Cardiac muscle cell (in vitro differentiated cells and primary cell): ENCODE results near the gene TDRD5. TPM values are rescaled to one million over a fixed set of nuclear protein-coding genes. Genes with fewer than 3 reads are reported as not detected.
"Not testable (repeated sequence)": the region's sequence is repeated elsewhere in the genome, so short reads cannot be mapped to it uniquely, and the experiment has no call there.

Experiments
- DNase-seq, 2 donors: peaks; one replicate each; pipeline versions ENCODE4 v3.0.0 to v3.0.0-alpha.2; 2010 to 2017; ENCODE audit warnings: low read depth in 1 of 2, low spot score in 1 of 2
- H3K27ac ChIP-seq: fragments of 200-600 bp; sonication (generic); 2 replicates; pipeline ENCODE4 v1.5.1; 2016
- H3K27me3 ChIP-seq: fragments of 200-600 bp; sonication (generic); 2 replicates; pipeline ENCODE4 v1.6.0; 2016; ENCODE audit warnings: control low read depth
- H3K36me3 ChIP-seq: fragments of 200-600 bp; sonication (generic); 2 replicates; pipeline ENCODE4 v1.5.1; 2016; ENCODE audit warnings: control low read depth
- H3K4me1 ChIP-seq: fragments of 200-600 bp; sonication (generic); 2 replicates; pipeline ENCODE4 v1.8.1; 2017; ENCODE audit warnings: low read depth, mild to moderate bottlenecking, mixed run types
- H3K4me3 ChIP-seq: fragments of 200-600 bp; sonication (generic); 2 replicates; pipeline ENCODE4 v1.5.1; 2016; ENCODE audit warnings: mild to moderate bottlenecking
- H3K9me3 ChIP-seq: fragments of 200-600 bp; sonication (generic); 2 replicates; pipeline ENCODE4 v1.5.1; 2017; ENCODE audit warnings: low read depth, mild to moderate bottlenecking, control low read depth
- CTCF ChIP-seq: IDR thresholded peaks from 2 replicates; pipeline ENCODE4 v1.5.1; 2012; ENCODE audit warnings: low read depth, mild to moderate bottlenecking, low read length
- polyA plus RNA-seq: library from polyadenylated mRNA; unstranded; fragments of >200 nt; fragmentation: Nextera tagmentation; extraction: Ambion mirVana; gene quantifications from 2 replicates; pipeline ENCODE4 v1.2.1, GENCODE V29; 2016
- total RNA-seq: library from RNA; depleted of rRNA; stranded (reverse); fragments of >200 nt; gene quantifications from 2 replicates; pipeline ENCODE4 v1.2.3, GENCODE V29; 2016

TDRD5 gene
- total and polyA plus RNA-seq, 2 experiments from 2014 or later, result 0.21 TPM; not detected in 1

GRCh38 chr1:179663810-179664209 is 72.2 kb downstream of the TDRD5 start:
- H3K9me3 ChIP-seq, result no peaks in the 10 kb centered on the region
- no peaks in the 10 kb centered on the region for H3K36me3 ChIP-seq
- no peak overlapping the region for H3K27ac ChIP-seq
- H3K27me3 ChIP-seq, result no peaks in the 10 kb centered on the region
- no peak overlapping the region for H3K4me3 ChIP-seq
- TF ChIP-seq CTCF, result no peak
- peak in 1 of 2 donors; percentile 1 for DNase-seq
- H3K4me1 ChIP-seq, result no peaks in the 10 kb centered on the region

GRCh38 chr1:179677882-179678281 is 86.2 kb downstream of the TDRD5 start:
- H3K9me3 ChIP-seq, result no peaks in the 10 kb centered on the region
- H3K36me3 ChIP-seq, result no peaks in the 10 kb centered on the region
- no peak overlapping the region for H3K4me3 ChIP-seq
- no peaks in the 10 kb centered on the region for H3K4me1 ChIP-seq
- H3K27ac ChIP-seq, result no peak overlapping the region
- H3K27me3 ChIP-seq, result no peaks in the 10 kb centered on the region
- DNase-seq, result no peak
- TF ChIP-seq CTCF, result no peak

GRCh38 chr1:179694530-179694929 is 102.9 kb downstream of the TDRD5 start:
- H3K36me3 ChIP-seq, DNase-seq, H3K27me3 ChIP-seq, H3K27ac ChIP-seq, H3K4me3 ChIP-seq, H3K4me1 ChIP-seq, H3K9me3 ChIP-seq: not testable (repeated sequence)

- H3K27me3 ChIP-seq, result no peaks in the 10 kb centered on the region
- no peaks in the 10 kb centered on the region for H3K9me3 ChIP-seq
- no peak for DNase-seq
- H3K27ac ChIP-seq, result no peak overlapping the region
- no peaks in the 10 kb centered on the region for H3K36me3 ChIP-seq
- no peaks in the 10 kb centered on the region for H3K4me1 ChIP-seq
- TF ChIP-seq CTCF, result no peak
- H3K4me3 ChIP-seq, result no peak overlapping the region
Measured at GRCh38 chr1:179702946-179703539, 111.4 kb downstream of the TDRD5 start.

GRCh38 chr1:179706339-179706941 is 114.8 kb downstream of the TDRD5 start:
- no peaks in the 10 kb centered on the region for H3K4me1 ChIP-seq
- peak; percentile 73 for TF ChIP-seq CTCF
- peak; percentile 60 to 86 for DNase-seq
- no peaks in the 10 kb centered on the region for H3K27me3 ChIP-seq
- H3K36me3 ChIP-seq, result no peaks in the 10 kb centered on the region
- H3K9me3 ChIP-seq, result no peaks in the 10 kb centered on the region
- H3K4me3 ChIP-seq, result no peak overlapping the region
- no peak overlapping the region for H3K27ac ChIP-seq

- H3K36me3 ChIP-seq, result no peaks in the 10 kb centered on the region
- H3K4me1 ChIP-seq, result no peaks in the 10 kb centered on the region
- H3K9me3 ChIP-seq, result no peaks in the 10 kb centered on the region
- no peak overlapping the region for H3K4me3 ChIP-seq
- H3K27ac ChIP-seq, result no peak overlapping the region
- H3K27me3 ChIP-seq, result no peaks in the 10 kb centered on the region
- no peak for TF ChIP-seq CTCF
- peak in 1 of 2 donors; percentile 59 for DNase-seq
Measured at GRCh38 chr1:179707406-179707805, 115.8 kb downstream of the TDRD5 start.
